NCI-H2081 treated with DMSO at 0.1 percent for 48 hours (cell line): ENCODE measurements around the gene TRABD.
"Not testable (repeated sequence)": the region's sequence is repeated elsewhere in the genome, so short reads cannot be mapped to it uniquely, and the experiment has no call there.

ENCODE experiments used
- DNase-seq: peaks from one replicate; lab custom pipeline; 2025; lab: John Stamatoyannopoulos, UW

Gene TRABD

DNA sequence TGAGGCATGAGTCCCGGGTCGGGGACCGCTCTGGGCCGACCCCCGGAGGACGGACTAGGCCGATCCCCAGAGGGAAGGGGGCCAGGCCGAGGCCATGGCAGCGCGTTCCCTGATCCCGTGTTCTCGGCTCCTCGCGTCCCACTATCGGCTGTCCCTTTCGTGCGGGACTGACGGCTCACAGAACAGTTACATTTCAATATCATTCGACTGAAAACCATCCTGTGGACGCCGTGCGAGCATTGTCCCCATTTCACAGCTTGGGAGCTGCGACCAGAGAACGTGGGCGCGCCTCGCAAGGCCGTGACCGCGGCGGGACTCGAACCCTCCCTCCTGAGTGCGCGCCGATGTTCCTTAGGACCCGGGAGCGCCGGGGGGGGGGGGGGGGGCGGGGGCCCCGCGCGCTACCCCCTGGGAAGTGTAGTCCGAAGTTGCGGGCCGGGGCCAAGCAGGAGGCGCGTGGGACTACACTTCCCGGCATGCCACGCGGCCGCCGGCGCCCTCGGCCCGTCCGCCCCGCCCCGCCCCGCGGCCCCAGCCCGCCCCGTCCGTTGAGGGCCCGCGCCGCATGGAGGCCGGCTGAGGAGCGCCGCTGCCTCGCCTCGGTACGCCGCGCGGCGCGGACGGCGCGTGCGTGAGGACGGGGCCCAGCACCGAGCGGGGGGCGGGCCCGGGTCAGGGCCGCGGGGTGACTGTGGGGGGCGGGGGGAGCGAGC, at the start of gene TRABD:
TRABD (plus strand) TSS at position 539 of the 713 bp plus-strand sequence. CDS start 7,148 bp downstream, outside the sequence.
- DNase-seq, result no peak

GRCh38 chr22:50136581-50137015, 49.1 kb upstream of the TRABD start:
- DNase-seq, result no peak

- DNase-seq, result not testable (repeated sequence)
Measured at GRCh38 chr22:50137277-50137676, 48.4 kb upstream of the TRABD start.

GRCh38 chr22:50138041-50138440, 47.7 kb upstream of the TRABD start:
- no peak for DNase-seq

GRCh38 chr22:50138988-50139387, 46.7 kb upstream of the TRABD start:
- DNase-seq, result no peak

DNA sequence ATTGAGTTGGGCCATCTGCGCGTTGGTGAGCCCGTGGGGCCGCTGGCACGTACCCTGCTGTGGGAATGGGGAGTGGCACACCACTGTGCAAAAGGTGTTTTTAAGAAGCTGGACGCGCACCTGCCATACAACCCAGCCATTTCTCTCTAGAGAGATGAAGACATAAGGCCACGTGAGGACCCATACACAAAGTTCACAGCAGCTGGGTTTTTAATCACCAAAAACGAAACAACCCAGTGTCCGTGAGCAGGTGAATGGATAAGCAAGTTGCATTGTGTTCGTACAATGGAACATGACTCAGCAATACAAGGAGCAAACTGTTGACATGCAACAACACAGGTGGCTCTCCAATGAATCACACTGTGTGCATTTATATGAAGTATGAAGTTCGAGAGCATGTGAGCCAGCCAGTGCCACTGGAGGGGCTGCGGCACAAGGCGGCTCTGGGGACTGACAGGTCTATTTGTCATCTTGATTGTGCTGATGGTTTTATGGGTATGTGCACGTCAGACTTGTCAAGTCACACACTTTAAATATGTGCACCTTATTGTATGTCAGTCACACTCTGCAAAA, 45.8 kb upstream of the TRABD start:
- DNase-seq, result peak; percentile 45

DNA sequence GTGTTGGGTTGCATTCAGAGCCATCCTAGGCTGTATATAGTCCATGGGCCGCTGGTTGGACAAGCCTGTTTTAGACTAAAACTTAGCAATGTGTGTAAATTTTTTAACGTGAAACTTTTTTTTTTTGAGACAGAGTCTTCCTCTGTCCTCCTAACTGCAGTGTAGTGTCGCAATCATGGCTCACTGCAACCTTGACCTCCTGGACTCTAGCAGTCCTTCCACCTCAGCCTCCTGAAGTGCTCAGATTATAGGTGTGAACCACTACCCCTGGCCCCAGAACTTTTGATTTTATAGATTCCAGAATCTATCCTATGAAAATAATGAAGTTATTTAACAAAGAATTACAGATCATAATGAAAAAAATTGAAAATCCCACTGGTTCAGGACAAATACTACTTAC, 45.1 kb upstream of the TRABD start:
- no peak for DNase-seq

- DNase-seq, result no peak
Measured at GRCh38 chr22:50141462-50141861, 44.3 kb upstream of the TRABD start.

DNA sequence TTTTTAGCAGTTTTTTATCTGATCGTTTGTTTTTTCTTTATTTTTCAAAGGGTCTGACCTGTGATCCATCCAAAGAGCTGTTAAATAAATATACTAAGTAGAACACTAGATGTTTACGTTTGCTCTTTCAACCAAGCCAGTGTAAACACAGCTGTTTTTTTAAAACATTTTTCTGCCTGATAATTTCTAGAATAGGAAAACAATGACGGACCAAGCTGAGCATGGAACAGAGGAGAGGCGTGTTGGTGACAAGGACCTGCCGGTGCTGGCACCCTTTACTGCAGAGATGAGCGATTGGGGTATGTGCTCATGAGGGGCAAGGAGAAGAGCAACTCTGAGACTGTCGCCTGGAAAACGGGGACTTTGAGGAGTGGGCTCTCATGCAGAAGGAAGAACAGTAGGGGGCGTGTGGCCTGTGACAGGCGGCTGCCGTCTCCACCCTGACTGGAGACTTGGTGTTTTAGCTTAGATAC, 43.8 kb upstream of the TRABD start:
- no peak for DNase-seq

DNA sequence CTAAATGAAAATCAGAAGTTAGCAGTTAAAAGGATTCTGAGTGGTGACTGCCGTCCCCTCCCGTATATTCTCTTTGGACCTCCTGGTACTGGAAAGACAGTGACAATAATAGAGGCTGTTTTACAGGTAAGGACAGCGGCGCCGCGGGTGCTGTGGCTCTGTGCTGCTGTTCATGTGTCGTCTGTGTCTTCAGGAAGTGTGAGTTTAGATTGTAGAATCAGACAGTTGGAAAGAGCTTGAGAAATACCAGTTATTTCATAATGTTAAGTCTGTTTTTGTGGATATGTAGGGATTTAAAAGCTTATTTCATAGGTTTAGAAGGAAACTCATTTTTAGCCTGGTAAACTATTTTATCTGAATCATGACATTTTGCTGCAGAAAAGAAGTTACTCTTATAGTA, 42.6 kb upstream of the TRABD start:
- no peak for DNase-seq

DNA sequence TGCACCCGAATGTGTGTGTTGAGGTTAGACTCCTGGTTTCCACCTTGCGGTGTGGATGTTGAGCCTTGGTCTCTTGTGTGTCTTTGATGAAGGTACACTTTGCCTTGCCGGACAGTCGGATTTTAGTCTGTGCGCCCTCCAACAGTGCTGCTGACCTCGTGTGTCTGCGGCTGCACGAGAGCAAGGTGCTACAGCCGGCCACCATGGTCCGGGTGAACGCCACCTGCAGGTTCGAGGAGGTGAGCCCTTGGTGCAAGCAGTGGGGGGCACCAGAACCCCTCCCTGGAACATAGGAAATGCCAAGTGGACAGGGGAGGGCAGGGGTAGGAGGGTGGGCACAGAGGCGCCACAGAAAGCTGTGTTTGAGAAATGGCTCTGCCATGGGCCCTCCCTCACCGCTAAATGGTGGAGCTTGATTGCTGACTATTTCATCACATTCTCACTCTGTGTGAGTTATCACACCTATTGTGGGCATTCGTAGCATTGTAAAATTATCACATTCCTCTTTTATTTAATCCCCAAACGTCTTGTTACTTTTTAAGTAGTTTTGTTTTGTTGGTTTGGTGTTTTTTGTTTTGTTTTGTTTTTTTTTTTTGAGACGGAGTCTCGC, 41.6 kb upstream of the TRABD start:
- no peak for DNase-seq

DNA sequence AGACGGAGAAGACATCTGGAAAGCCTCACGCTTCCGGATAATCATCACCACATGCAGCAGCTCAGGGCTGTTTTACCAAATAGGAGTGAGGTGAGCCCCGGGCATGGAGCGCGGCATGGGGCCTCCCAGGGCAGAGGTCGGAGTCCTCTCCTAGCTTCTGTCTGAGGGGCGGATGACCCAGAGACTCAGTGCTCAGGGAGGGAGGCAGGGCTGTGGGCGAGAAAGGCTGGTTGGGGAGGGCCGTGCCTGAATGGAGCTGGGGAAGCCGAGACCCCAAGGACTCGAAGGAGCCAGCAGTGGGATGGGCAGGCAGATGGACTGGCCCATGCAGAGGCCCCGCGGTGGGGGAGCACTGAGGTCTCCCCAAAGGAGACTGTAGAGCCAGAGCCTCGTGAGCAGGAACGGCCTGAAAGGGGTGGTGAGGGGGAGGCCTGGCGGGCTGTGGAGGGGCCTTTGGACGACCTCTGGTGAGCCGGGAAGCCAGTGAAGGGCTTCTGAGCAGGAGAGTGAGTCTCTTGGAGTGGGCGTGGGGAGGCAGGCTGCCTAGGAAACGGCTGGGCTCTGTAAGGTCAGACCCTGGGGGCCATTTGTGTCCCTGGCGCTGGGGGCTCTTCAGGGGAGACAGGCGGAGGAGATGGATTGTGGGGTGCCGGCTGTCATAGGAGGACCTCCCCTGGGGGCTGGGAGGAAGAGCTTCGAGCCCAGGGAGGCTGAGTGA, 39.8 kb upstream of the TRABD start:
- DNase-seq, result no peak

GRCh38 chr22:50146439-50147238, 39.1 kb upstream of the TRABD start:
- no peak for DNase-seq

- DNase-seq, result not testable (repeated sequence)
Measured at GRCh38 chr22:50147258-50148165, 38.2 kb upstream of the TRABD start.

DNA sequence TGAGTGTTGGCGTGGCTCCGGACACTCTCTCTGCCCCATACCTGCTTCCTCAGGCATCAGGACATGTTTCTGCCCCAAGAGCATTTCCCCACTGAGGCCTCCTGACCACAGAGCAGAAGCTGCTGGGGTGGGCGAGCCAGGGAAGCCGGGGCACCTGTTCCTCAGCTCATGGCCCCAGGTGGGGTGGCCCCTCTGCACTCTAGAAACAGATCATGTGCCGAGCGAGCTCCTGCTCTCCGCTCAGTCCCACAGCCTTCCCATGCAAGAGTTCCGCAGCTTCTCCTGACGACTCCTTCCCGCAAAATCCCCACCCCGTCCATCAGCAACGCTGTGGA, 37.6 kb upstream of the TRABD start:
- DNase-seq, result no peak

- DNase-seq, result no peak
Measured at GRCh38 chr22:50148991-50149721, 36.6 kb upstream of the TRABD start.

GRCh38 chr22:50150161-50151129, 35.3 kb upstream of the TRABD start:
- DNase-seq, result no peak

DNA sequence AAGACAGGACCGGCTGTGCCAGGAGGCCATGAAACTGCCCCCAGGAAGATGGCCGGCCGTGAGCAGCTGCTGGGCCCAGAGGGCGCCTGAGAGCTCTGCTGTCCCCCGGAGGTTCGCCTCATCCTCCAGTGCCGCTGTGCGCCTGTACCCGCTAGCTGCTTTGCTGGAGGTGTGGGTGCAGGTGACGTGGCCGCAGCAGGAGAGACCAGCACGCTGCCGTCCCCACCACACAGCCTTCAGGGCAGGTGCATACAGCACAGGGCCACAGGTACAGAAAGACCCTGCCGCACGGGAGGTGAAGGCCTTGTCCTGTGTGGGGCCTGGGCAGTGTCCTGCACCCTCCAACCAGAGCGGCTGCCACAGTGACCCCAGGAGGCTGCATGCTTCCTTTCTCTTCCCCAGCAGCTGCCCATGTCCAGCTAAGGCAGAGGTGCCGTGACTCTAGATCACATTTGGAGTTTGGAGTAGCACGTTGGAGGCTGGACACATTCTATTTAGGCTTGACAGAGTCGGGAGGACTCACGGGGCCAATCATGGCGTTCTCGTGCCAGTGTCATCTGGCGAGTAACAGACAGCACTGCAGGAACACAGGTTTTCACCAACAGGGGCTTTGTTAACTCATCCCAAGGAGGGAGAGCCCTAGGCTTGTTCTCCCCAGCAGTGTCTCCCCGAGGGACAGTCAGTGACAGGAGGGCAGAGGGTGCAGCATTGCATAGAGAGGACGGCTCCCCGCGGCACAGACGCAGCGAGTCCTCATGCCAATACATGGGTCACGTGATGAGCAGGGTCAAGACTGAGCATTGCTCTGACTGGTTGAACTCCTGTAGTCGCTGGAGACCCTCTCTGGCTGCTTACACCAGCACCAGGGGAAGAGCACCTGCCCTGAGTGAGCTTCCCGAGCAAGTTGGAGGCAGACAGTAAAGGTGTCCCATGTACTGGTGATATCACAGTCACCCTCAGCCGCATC, 33.9 kb upstream of the TRABD start:
- DNase-seq, result no peak
